Stimulated activated CD8-positive, alpha-beta memory T cell treated with anti-CD3 and anti-CD28 coated beads, Interleukin-7, amount 100 ng/mL, for 24 hours (primary cell): ENCODE measurements around the gene PIGO.

ENCODE experiments used
- DNase-seq: peaks from one replicate; pipeline ENCODE4 v3.0.0-alpha.2; 2020; ENCODE audit warnings: low read depth

The PIGO gene

GRCh38 chr9:35106343-35106730 lies 9.9 kb upstream of the PIGO start:
- DNase-seq = no peak

- DNase-seq = no peak
Observed at GRCh38 chr9:35105571-35106342, 9.4 kb upstream of the PIGO start.

GRCh38 chr9:35105126-35105525 lies 8.7 kb upstream of the PIGO start:
- DNase-seq = no peak

GRCh38 chr9:35104586-35104985 lies 8.2 kb upstream of the PIGO start:
- DNase-seq = no peak

- DNase-seq = no peak
Observed at GRCh38 chr9:35103660-35104191, 7.3 kb upstream of the PIGO start.

GRCh38 chr9:35102769-35103659 lies 6.6 kb upstream of the PIGO start, which contains the start of gene STOML2:
Gene STOML2, minus strand, starts transcription at chr9:35103131. Its CDS starts 37 bp downstream, at chr9:35103094.
- peak; percentile 85 for DNase-seq

GRCh38 chr9:35102465-35102768 lies 6.0 kb upstream of the PIGO start:
- DNase-seq = no peak

GRCh38 chr9:35097573-35097972 lies 1.2 kb upstream of the PIGO start:
- DNase-seq = no peak

GRCh38 chr9:35091536-35091935 lies 4.9 kb downstream of the PIGO start:
- no peak for DNase-seq

- no peak for DNase-seq
Observed at GRCh38 chr9:35089434-35089833, 7.0 kb downstream of the PIGO start.

- DNase-seq = no peak
Observed at GRCh38 chr9:35085078-35085477, 11.3 kb downstream of the PIGO start.

GRCh38 chr9:35079426-35080341 lies 16.7 kb downstream of the PIGO start, which contains the start of gene FANCG:
Gene FANCG, minus strand, starts transcription at chr9:35079942. Its CDS starts 418 bp downstream, at chr9:35079524.
- peak; percentile 69 for DNase-seq

GRCh38 chr9:35079041-35079425 lies 17.4 kb downstream of the PIGO start:
- DNase-seq = no peak

GRCh38 chr9:35078066-35078465 lies 18.3 kb downstream of the PIGO start:
- DNase-seq = no peak

- no peak for DNase-seq
Observed at GRCh38 chr9:35076848-35077247, 19.5 kb downstream of the PIGO start.

GRCh38 chr9:35075358-35075757 lies 21.0 kb downstream of the PIGO start:
- no peak for DNase-seq

- no peak for DNase-seq
Observed at GRCh38 chr9:35074791-35075190, 21.6 kb downstream of the PIGO start.

GRCh38 chr9:35074141-35074540 lies 22.2 kb downstream of the PIGO start:
- DNase-seq = no peak

GRCh38 chr9:35073279-35073612 lies 23.1 kb downstream of the PIGO start:
- DNase-seq = no peak

GRCh38 chr9:35072461-35073278 lies 23.7 kb downstream of the PIGO start, which contains the start of gene VCP:
Gene VCP, minus strand, starts transcription at chr9:35072625. Its CDS starts 272 bp downstream, at chr9:35072353.
- DNase-seq = peak; percentile 87
